HCT116 (cell line): ENCODE measurements around the gene SMARCAD1.

Source experiments
- CEBPB ChIP-seq: IDR thresholded peaks from 2 replicates; pipeline ENCODE4 v1.6.1; 2012; ENCODE audit warnings: low read depth
- CTCF ChIP-seq, 3 experiments: fragments of 200-600 bp in 1 of 3; sonication (generic) in 1 of 3; IDR thresholded peaks in 2 of 3; conservative IDR thresholded peaks in 1 of 3; 2 replicates each; pipeline ENCODE4 v1.5.1; 2012 to 2017; ENCODE audit warnings: low read depth in 2 of 3, low read length in 2 of 3, antibody characterized with exemption in 1 of 3, borderline replicate concordance in 1 of 3, control low read depth in 1 of 3, mild to moderate bottlenecking in 1 of 3, mixed read lengths in 1 of 3, mixed run types in 1 of 3, moderate library complexity in 1 of 3; ENCODE audit not compliant: insufficient read depth in 1 of 3
- SP1 ChIP-seq: IDR thresholded peaks from 2 replicates; pipeline ENCODE4 v1.6.1; 2012; ENCODE audit warnings: low read depth
- ZFX ChIP-seq: fragments of 450-650 bp; IDR thresholded peaks from 2 replicates; pipeline ENCODE4 v1.6.1; 2017
- ZNF274 ChIP-seq: fragments of 200-500 bp; sonication (Bioruptor generic); IDR thresholded peaks from 2 replicates; pipeline ENCODE4 v1.6.1; 2014; ENCODE audit warnings: mild to moderate bottlenecking, low read depth, low read length, inconsistent platforms

GRCh38 chr4:94253036-94253435 lies 45.4 kb downstream of the SMARCAD1 start:
- TF ChIP-seq CTCF (IDR thresholded peaks at IDR 0.05 in 2 of 3, conservative IDR thresholded peaks at IDR 0.05 in 1 of 3; ENCODE audit: borderline replicate concordance in 1 of 3, insufficient read depth in 1 of 3, low read depth in 2 of 3, low read length in 2 of 3): no peak
- no peak for TF ChIP-seq CEBPB
- TF ChIP-seq ZFX: no peak
- no peak for TF ChIP-seq SP1
- no peak for TF ChIP-seq ZNF274
